GM12878 (cell line): ENCODE data around the gene SRRD. TPM values are rescaled to one million over a fixed set of nuclear protein-coding genes. Genes with fewer than 3 reads are reported as not detected.

ENCODE experiments used
- ATAC-seq: fragments of 200-7000 bp; cut with Tn5 transposase; 3 replicates; pipeline ENCODE4 v1.9.1; 2020; ENCODE audit warnings: mild to moderate bottlenecking, moderate library complexity
- BruUV-seq: library from RNA; stranded (reverse); fragments of 400-500 nt; replicated peaks from 2 replicates; lab custom pipeline; 2021; lab: Mats Ljungman, UMichigan
- CTCF ChIA-PET: fragments of 300-600 bp; sonication (Branson Sonifier 250); formaldehyde crosslinking; extraction: SDS; loops from one replicate; lab custom pipeline; 2021; ENCODE audit warnings: inconsistent platforms; lab: Yijun Ruan, JAX
- POLR2A ChIA-PET: fragments of 350-600 bp; formaldehyde crosslinking; extraction: SDS; loops from one replicate; lab custom pipeline; 2021; ENCODE audit warnings: inconsistent platforms; lab: Charles Lee
- RAD21 ChIA-PET: fragments of 300-600 bp; sonication (Branson Sonifier 250); formaldehyde crosslinking; loops from one replicate; lab custom pipeline; 2023; ENCODE audit warnings: antibody characterized with exemption; ENCODE audit not compliant: unreplicated experiment; lab: Charles Lee
- SMC1A ChIA-PET: fragments of 300-600 bp; sonication (Branson Sonifier 250); formaldehyde crosslinking; loops from one replicate; lab custom pipeline; 2023; ENCODE audit not compliant: unreplicated experiment, uncharacterized antibody; lab: Charles Lee
- DNase-seq: peaks from one replicate; pipeline ENCODE4 v3.0.0-alpha.2; 2011; ENCODE audit warnings: low read depth, low spot score
- FAIRE-seq: peaks from 3 replicates; lab custom pipeline; 2011; peaks lifted over from hg19 to GRCh38; lab: Jason Lieb, UNC
- H2AFZ ChIP-seq: 2 replicates; pipeline ENCODE4 v1.6.0; 2011; ENCODE audit warnings: low read depth, low read length, control low read depth; ENCODE audit not compliant: control insufficient read depth
- H3K27ac ChIP-seq: 2 replicates; pipeline ENCODE4 v1.5.1; 2011; ENCODE audit warnings: control low read depth; ENCODE audit not compliant: control insufficient read depth, insufficient read depth
- H3K27me3 ChIP-seq, 2 experiments: replicated peaks in 1 of 2; 2 replicates each; pipeline versions ENCODE4 v1.6.0 to v1.6.1; 2011; ENCODE audit warnings: low read length in 1 of 2; ENCODE audit not compliant: control insufficient read depth in 2 of 2, insufficient read depth in 2 of 2
- H3K36me3 ChIP-seq, 2 experiments: 2 replicates each; pipeline ENCODE4 v1.5.1; 2011; ENCODE audit warnings: low read length in 1 of 2; ENCODE audit not compliant: control insufficient read depth in 2 of 2, insufficient read depth in 2 of 2
- H3K4me1 ChIP-seq: 2 replicates; pipeline ENCODE4 v1.6.1; 2011; ENCODE audit warnings: mild to moderate bottlenecking, low read length, moderate library complexity, mixed read lengths; ENCODE audit not compliant: control insufficient read depth, insufficient read depth
- H3K4me2 ChIP-seq: 2 replicates; pipeline ENCODE4 v1.6.0; 2011; ENCODE audit warnings: control low read depth; ENCODE audit not compliant: control insufficient read depth, insufficient read depth
- H3K4me3 ChIP-seq: fragments of 200-600 bp; sonication (generic); 2 replicates; pipeline ENCODE4 v1.5.1; 2016
- H3K79me2 ChIP-seq: 2 replicates; pipeline ENCODE4 v1.6.0; 2011; ENCODE audit warnings: low read length; ENCODE audit not compliant: control insufficient read depth, insufficient read depth
- H3K9ac ChIP-seq: 2 replicates; pipeline ENCODE4 v1.8.0; 2011; ENCODE audit warnings: low read length, control low read depth, mixed read lengths; ENCODE audit not compliant: control insufficient read depth, insufficient read depth
- H3K9me3 ChIP-seq: replicated peaks from 3 replicates; pipeline ENCODE4 v1.5.1; 2011; ENCODE audit warnings: mild to moderate bottlenecking, low read length; ENCODE audit not compliant: control insufficient read depth, insufficient read depth
- H4K20me1 ChIP-seq: 2 replicates; pipeline ENCODE4 v1.6.0; 2011; ENCODE audit not compliant: control insufficient read depth, insufficient read depth
- CREB1 ChIP-seq: IDR thresholded peaks from 2 replicates; pipeline ENCODE4 v1.6.1; 2012; ENCODE audit warnings: low read depth, mild to moderate bottlenecking, inconsistent platforms
- EED ChIP-seq: sonication (generic); IDR thresholded peaks from 2 replicates; pipeline ENCODE4 v1.6.1; 2016; ENCODE audit warnings: antibody characterized with exemption, low read depth
- FOXK2 ChIP-seq: fragments of 450-650 bp; IDR thresholded peaks from 2 replicates; pipeline ENCODE4 v1.6.1; 2017; ENCODE audit warnings: mild to moderate bottlenecking, moderate library complexity
- MXI1 ChIP-seq: fragments of 150-350 bp; IDR thresholded peaks from 2 replicates; pipeline ENCODE4 v1.6.1; 2011; ENCODE audit warnings: low read depth, mild to moderate bottlenecking, inconsistent platforms, low read length, improper control_type of control experiment
- NR2C1 ChIP-seq: fragments of 450-650 bp; IDR thresholded peaks from 2 replicates; pipeline ENCODE4 v1.6.1; 2017; ENCODE audit warnings: antibody characterized with exemption, mild to moderate bottlenecking, moderate library complexity
- PBX3 ChIP-seq: IDR thresholded peaks from 2 replicates; pipeline ENCODE4 v1.6.1; 2011; ENCODE audit warnings: mild to moderate bottlenecking, low read depth, low read length, moderate library complexity; ENCODE audit not compliant: insufficient replicate concordance
- POLR2AphosphoS5 ChIP-seq: IDR thresholded peaks from 2 replicates; pipeline ENCODE4 v1.6.1; 2011; ENCODE audit warnings: mild to moderate bottlenecking, low read length, inconsistent platforms
- RUNX3 ChIP-seq: IDR thresholded peaks from 2 replicates; pipeline ENCODE4 v1.6.1; 2012; ENCODE audit warnings: low read length, inconsistent platforms
- SREBF1 ChIP-seq: IDR thresholded peaks from 2 replicates; pipeline ENCODE4 v1.6.1; 2012; ENCODE audit warnings: mild to moderate bottlenecking, low read length
- SRF ChIP-seq, 2 experiments: IDR thresholded peaks; 2 replicates each; pipeline ENCODE4 v1.6.1; 2011; ENCODE audit warnings: low read depth in 2 of 2, low read length in 2 of 2, mild to moderate bottlenecking in 1 of 2, moderate library complexity in 1 of 2
- WGBS: methylation state at CpG from one replicate; pipeline ENCODE4 v1.1.6; 2016; ENCODE audit warnings: low lambda C conversion rate; ENCODE audit not compliant: insufficient replicate concordance, insufficient coverage; ENCODE audit errors: missing lambda C conversion rate; 5-methylcytosine and 5-hydroxymethylcytosine counted together
- in situ Hi-C: fragments of 300-500 bp; cut with MboI; formaldehyde crosslinking; loops from 9 replicates; pipeline ENCODE4 v1.14.3; 2018; ENCODE audit warnings: mixed read lengths
- intact Hi-C: fragments of 100-400 bp; cut with micrococcal nuclease; formaldehyde crosslinking; loops from one replicate; pipeline ENCODE4 v1.14.2; 2022; ENCODE audit not compliant: unreplicated experiment
- polyA plus RNA-seq, 11 experiments: library from polyadenylated mRNA; depleted of rRNA in 4 of 11; unstranded in 6 of 11; stranded (reverse) in 5 of 11; fragments of >200 nt; fragmentation: Nextera tagmentation in 4 of 11; fragmentation: Illumina TruSeq in 1 of 11; extraction: Ambion mirVana in 4 of 11; extraction: Trizol in 1 of 11; gene quantifications; 1 replicate in 1 of 11; 2 replicates in 10 of 11; pipeline versions ENCODE4 v1.2.1 to v1.2.3, GENCODE V29; 2011 to 2016; ENCODE audit warnings: inconsistent platforms in 2 of 11, missing spikeins in 2 of 11, low read depth in 1 of 11
- total RNA-seq, 4 experiments: library from RNA; depleted of rRNA in 3 of 4; stranded (reverse); fragments of >200 nt in 3 of 4; fragmentation: Illumina TruSeq in 1 of 4; extraction: Trizol in 1 of 4; gene quantifications; 2 replicates each; pipeline versions ENCODE4 v1.2.1 to v1.2.3, GENCODE V29; 2013 to 2021

SRRD gene
- total and polyA plus RNA-seq, 10 of the 15 experiments (the other 5 are each of a cell fraction or from before 2014, with no cell fraction given), result 4.1 to 50.6 (median 27.5) TPM

GRCh38 chr22:26485806-26486390 is 2.2 kb downstream of the SRRD start:
- intact Hi-C loops (no loop called here), in situ Hi-C loops (no loop called here)
- peaks cover 4 to 10% of the 10 kb centered on the region in 2 experiments for H3K36me3 ChIP-seq
- H3K79me2 ChIP-seq, result peaks cover 31% of the 10 kb centered on the region
- peaks cover 13% of the 10 kb centered on the region for H3K4me1 ChIP-seq
- H3K4me3 ChIP-seq, result no peak overlapping the region
- CTCF ChIA-PET, result interaction anchor here (5.0 kb wide), 1 partner anchor 17 kb away, joined by 29 read pairs; no protein-coding TSS in a partner anchor
- POLR2A ChIA-PET, result interaction anchor here (0.5 kb wide), 1 partner anchor 105 kb away, joined by 3 read pairs; no protein-coding TSS in a partner anchor
- TF ChIP-seq MXI1 (no peak), SRF (IDR thresholded peaks at IDR 0.05; ENCODE audit: low read depth in 2 of 2, low read length in 2 of 2) (no peak), SREBF1 (no peak), RUNX3 (no peak), NR2C1 (no peak), FOXK2 (no peak), CREB1 (no peak), PBX3 (no peak), EED (no peak), POLR2AphosphoS5 (no peak)
- no peak for ATAC-seq
- RAD21 ChIA-PET, result no interaction called here
- 83% methylated on average over 3 of the region's 3 CpGs for WGBS
- FAIRE-seq, result no peak
- no peak overlapping the region for H3K9ac ChIP-seq
- DNase-seq, result no peak
- no peaks in the 10 kb centered on the region for H4K20me1 ChIP-seq
- H2AFZ ChIP-seq, result no peak overlapping the region
- H3K9me3 ChIP-seq, result no peaks in the 10 kb centered on the region
- no peaks in the 10 kb centered on the region for H3K27me3 ChIP-seq
- no TSS peak for BruUV-seq
- SMC1A ChIA-PET, result no interaction called here
- no peak overlapping the region for H3K27ac ChIP-seq
- no peak overlapping the region; the same call in 1 of the 2 replicates for H3K4me2 ChIP-seq
